Measurements from ENCODE around the gene RIOK2.

Gene RIOK2

GRCh38 chr5:97135868-97136267, 47.2 kb downstream of the RIOK2 start:
- Histone ChIP-seq H2AFZ (ENCODE audit: low read length) (no peak overlapping the region), H3K4me3 (ENCODE audit: low read length, poor library complexity, severe bottlenecking) (no peak overlapping the region), H3K36me3 (ENCODE audit: insufficient read depth, low read length) (no peaks in the 10 kb centered on the region), H3K4me2 (ENCODE audit: low read depth, low read length, poor library complexity, severe bottlenecking) (no peak overlapping the region), H3K9me2 (replicated peaks; ENCODE audit: low read depth, low read length) (no peaks in the 10 kb centered on the region), H3K27me3 (ENCODE audit: insufficient read depth, low read length, poor library complexity, severe bottlenecking) (no peaks in the 10 kb centered on the region), H3F3A (ENCODE audit: low read depth) (no peaks in the 10 kb centered on the region), H3K4me1 (ENCODE audit: insufficient read depth, low read length, poor library complexity, severe bottlenecking) (peaks cover 16% of the 10 kb centered on the region), H3K9ac (ENCODE audit: low read depth, low read length, poor library complexity, severe bottlenecking) (no peak overlapping the region), H3K79me2 (ENCODE audit: insufficient read depth, low read length) (no peaks in the 10 kb centered on the region), H4K20me1 (ENCODE audit: insufficient read depth, low read length, poor library complexity, severe bottlenecking) (no peaks in the 10 kb centered on the region), H3K9me3 (ENCODE audit: insufficient read depth, low read depth, low read length) (no peaks in the 10 kb centered on the region)
- TF ChIP-seq EZH2phosphoT487 (IDR thresholded peaks at IDR 0.05; ENCODE audit: borderline replicate concordance), result no peak
- TF ChIP-seq CTCF (conservative IDR thresholded peaks at IDR 0.05; ENCODE audit: low read length), result no peak

- Histone ChIP-seq H3K4me3 (ENCODE audit: low read length, poor library complexity, severe bottlenecking) (no peak overlapping the region), H3K4me1 (ENCODE audit: insufficient read depth, low read length, poor library complexity, severe bottlenecking) (peaks cover 22% of the 10 kb centered on the region), H2AFZ (ENCODE audit: low read length) (no peak overlapping the region), H3K36me3 (ENCODE audit: insufficient read depth, low read length) (no peaks in the 10 kb centered on the region), H3K9ac (ENCODE audit: low read depth, low read length, poor library complexity, severe bottlenecking) (no peak overlapping the region), H3K4me2 (ENCODE audit: low read depth, low read length, poor library complexity, severe bottlenecking) (no peak overlapping the region), H3F3A (ENCODE audit: low read depth) (no peaks in the 10 kb centered on the region), H3K79me2 (ENCODE audit: insufficient read depth, low read length) (no peaks in the 10 kb centered on the region), H3K9me3 (ENCODE audit: insufficient read depth, low read depth, low read length) (no peaks in the 10 kb centered on the region), H3K9me2 (replicated peaks; ENCODE audit: low read depth, low read length) (no peaks in the 10 kb centered on the region), H3K27me3 (ENCODE audit: insufficient read depth, low read length, poor library complexity, severe bottlenecking) (no peaks in the 10 kb centered on the region), H4K20me1 (ENCODE audit: insufficient read depth, low read length, poor library complexity, severe bottlenecking) (no peaks in the 10 kb centered on the region)
- no peak for TF ChIP-seq CTCF (conservative IDR thresholded peaks at IDR 0.05; ENCODE audit: low read length)
- no peak for TF ChIP-seq EZH2phosphoT487 (IDR thresholded peaks at IDR 0.05; ENCODE audit: borderline replicate concordance)
These were observed 48.4 kb downstream of the RIOK2 start for GRCh38 chr5:97134634-97135033.

- TF ChIP-seq EZH2phosphoT487 (IDR thresholded peaks at IDR 0.05; ENCODE audit: borderline replicate concordance) (no peak), CTCF (conservative IDR thresholded peaks at IDR 0.05; ENCODE audit: low read length) (no peak)
- peak overlapping the region; percentile 1 for H3K4me2 ChIP-seq (ENCODE audit: low read depth, low read length, poor library complexity, severe bottlenecking)
These were observed 49.9 kb downstream of the RIOK2 start for GRCh38 chr5:97133101-97133500.

More at GRCh38 chr5:97133101-97133500, 49.9 kb downstream of the RIOK2 start:
- Histone ChIP-seq H3K36me3 (ENCODE audit: insufficient read depth, low read length) (no peaks in the 10 kb centered on the region), H3K4me3 (ENCODE audit: low read length, poor library complexity, severe bottlenecking) (no peak overlapping the region), H3K27me3 (ENCODE audit: insufficient read depth, low read length, poor library complexity, severe bottlenecking) (no peaks in the 10 kb centered on the region), H3F3A (ENCODE audit: low read depth) (no peaks in the 10 kb centered on the region), H4K20me1 (ENCODE audit: insufficient read depth, low read length, poor library complexity, severe bottlenecking) (no peaks in the 10 kb centered on the region), H3K9me2 (replicated peaks; ENCODE audit: low read depth, low read length) (no peaks in the 10 kb centered on the region), H3K4me1 (ENCODE audit: insufficient read depth, low read length, poor library complexity, severe bottlenecking) (peaks cover 22% of the 10 kb centered on the region), H2AFZ (ENCODE audit: low read length) (no peak overlapping the region), H3K79me2 (ENCODE audit: insufficient read depth, low read length) (no peaks in the 10 kb centered on the region), H3K9me3 (ENCODE audit: insufficient read depth, low read depth, low read length) (no peaks in the 10 kb centered on the region), H3K9ac (ENCODE audit: low read depth, low read length, poor library complexity, severe bottlenecking) (no peak overlapping the region)
